Endothelial cell (in vitro differentiated cells): Measurements from ENCODE around the gene HIVEP2. TPM values are rescaled to one million over a fixed set of nuclear protein-coding genes. Genes with fewer than 3 reads are reported as not detected.
A peak's percentile ranks its signal among the peaks of the same experiment; 100 is the strongest.

Experiments used
- DNase-seq: peaks from one replicate; pipeline ENCODE4 v3.0.0; 2021; ENCODE audit warnings: low spot score
- H3K27ac Mint-ChIP-seq: one replicate; pipeline ENCODE4 v1.8.0; 2021; ENCODE audit warnings: mixed read lengths, inconsistent platforms; ENCODE audit not compliant: unreplicated experiment
- H3K27me3 Mint-ChIP-seq: one replicate; pipeline ENCODE4 v1.8.0; 2021; ENCODE audit warnings: mild to moderate bottlenecking, moderate library complexity, mixed read lengths, inconsistent platforms; ENCODE audit not compliant: unreplicated experiment
- H3K36me3 Mint-ChIP-seq: one replicate; pipeline ENCODE4 v1.8.0; 2021; ENCODE audit warnings: mild to moderate bottlenecking, low read depth, mixed read lengths, inconsistent platforms; ENCODE audit not compliant: unreplicated experiment
- H3K4me1 Mint-ChIP-seq: one replicate; pipeline ENCODE4 v1.8.0; 2021; ENCODE audit warnings: mild to moderate bottlenecking, mixed read lengths, inconsistent platforms; ENCODE audit not compliant: unreplicated experiment
- H3K4me3 Mint-ChIP-seq: one replicate; pipeline ENCODE4 v1.8.0; 2021; ENCODE audit warnings: mild to moderate bottlenecking, mixed read lengths, inconsistent platforms; ENCODE audit not compliant: unreplicated experiment
- H3K9me3 Mint-ChIP-seq: one replicate; pipeline ENCODE4 v1.8.0; 2021; ENCODE audit warnings: mixed read lengths, inconsistent platforms; ENCODE audit not compliant: unreplicated experiment
- CTCF ChIP-seq: fragments of 200-600 bp; sonication (generic); IDR thresholded peaks from one replicate; pipeline ENCODE4 v1.5.0; 2021; ENCODE audit warnings: antibody characterized with exemption; ENCODE audit not compliant: unreplicated experiment
- total RNA-seq: library from RNA; stranded (reverse); fragmentation: NEBNext Ultra II Directional; extraction: Animal tissue kit (Norgen Biotek cat#: 25700); gene quantifications from one replicate; pipeline ENCODE4 v1.2.1, GENCODE V29; 2021; ENCODE audit not compliant: unreplicated experiment

HIVEP2 gene
- total RNA-seq, 1 donor from 2014 or later = 15.6 TPM

GRCh38 chr6:142725024-142725770 lies 219.8 kb downstream of the HIVEP2 start:
- no peaks in the 10 kb centered on the region for H3K27me3 Mint-ChIP-seq
- DNase-seq = no peak
- peak overlapping the region; percentile 61 for H3K27ac Mint-ChIP-seq

GRCh38 chr6:142722841-142723240 lies 222.1 kb downstream of the HIVEP2 start:
- TF ChIP-seq CTCF = no peak
- Mint-ChIP-seq H3K27me3 (no peaks in the 10 kb centered on the region), H3K27ac (peak overlapping the region; percentile 3), H3K4me1 (peaks cover 22% of the 10 kb centered on the region), H3K9me3 (no peaks in the 10 kb centered on the region), H3K36me3 (no peaks in the 10 kb centered on the region), H3K4me3 (no peak overlapping the region)
- no peak for DNase-seq

More at GRCh38 chr6:142725024-142725770, 219.8 kb downstream of the HIVEP2 start:
- H3K4me1 Mint-ChIP-seq = peaks cover 36% of the 10 kb centered on the region
- no peaks in the 10 kb centered on the region for H3K9me3 Mint-ChIP-seq
- H3K36me3 Mint-ChIP-seq = no peaks in the 10 kb centered on the region
- H3K4me3 Mint-ChIP-seq = no peak overlapping the region
- no peak for TF ChIP-seq CTCF

- Mint-ChIP-seq H3K4me3 (no peak overlapping the region), H3K4me1 (peaks cover 15% of the 10 kb centered on the region), H3K27ac (no peak overlapping the region), H3K36me3 (no peaks in the 10 kb centered on the region), H3K27me3 (no peaks in the 10 kb centered on the region), H3K9me3 (no peaks in the 10 kb centered on the region)
- no peak for DNase-seq
- no peak for TF ChIP-seq CTCF
These were observed 223.0 kb downstream of the HIVEP2 start for GRCh38 chr6:142722012-142722411.

- no peaks in the 10 kb centered on the region for H3K36me3 Mint-ChIP-seq
- no peak for DNase-seq
- H3K4me1 Mint-ChIP-seq = peaks cover 13% of the 10 kb centered on the region
- no peak overlapping the region for H3K27ac Mint-ChIP-seq
- no peaks in the 10 kb centered on the region for H3K9me3 Mint-ChIP-seq
- no peak for TF ChIP-seq CTCF
- no peak overlapping the region for H3K4me3 Mint-ChIP-seq
- no peaks in the 10 kb centered on the region for H3K27me3 Mint-ChIP-seq
These were observed 223.6 kb downstream of the HIVEP2 start for GRCh38 chr6:142721215-142721920.

- H3K27me3 Mint-ChIP-seq = no peaks in the 10 kb centered on the region
- H3K27ac Mint-ChIP-seq = no peak overlapping the region
- no peak overlapping the region for H3K4me3 Mint-ChIP-seq
- peaks cover 20% of the 10 kb centered on the region for H3K4me1 Mint-ChIP-seq
- H3K36me3 Mint-ChIP-seq = no peaks in the 10 kb centered on the region
- no peak for TF ChIP-seq CTCF
- DNase-seq = no peak
- H3K9me3 Mint-ChIP-seq = no peaks in the 10 kb centered on the region
These were observed 226.2 kb downstream of the HIVEP2 start for GRCh38 chr6:142718667-142719191.
